Measurements from ENCODE around the gene EML1. TPM values are rescaled to one million over a fixed set of nuclear protein-coding genes. Genes with fewer than 3 reads are reported as not detected.

Gene EML1
- total and polyA plus RNA-seq, 8 donors = 5.8 to 66.5 (median 34.8) TPM

DNA sequence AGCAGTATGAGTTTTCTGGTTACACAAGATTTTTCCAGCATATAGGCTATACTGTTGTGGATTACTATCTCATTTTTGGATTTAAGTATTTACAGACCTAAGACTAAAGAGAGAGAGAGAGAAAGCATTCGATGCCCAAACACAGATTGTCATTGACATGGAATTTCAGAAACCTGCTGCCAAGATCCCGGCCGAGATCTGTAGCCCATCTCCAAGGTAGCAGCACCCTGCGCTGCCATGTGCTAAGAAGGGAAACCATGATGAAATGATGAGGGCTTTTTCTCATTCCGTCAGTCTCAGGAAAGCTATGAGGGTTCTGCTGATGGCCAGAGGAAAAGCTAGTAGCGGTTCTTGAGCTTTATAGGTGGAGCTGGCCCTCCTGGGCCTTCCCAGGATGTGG is 136.4 kb downstream of the EML1 start:
- WGBS, 5 donors = 88 to 98% (median 95%) methylated on average over 6 of the region's 6 CpGs
- no peak for DNase-seq
- TF ChIP-seq, protein P1, sequence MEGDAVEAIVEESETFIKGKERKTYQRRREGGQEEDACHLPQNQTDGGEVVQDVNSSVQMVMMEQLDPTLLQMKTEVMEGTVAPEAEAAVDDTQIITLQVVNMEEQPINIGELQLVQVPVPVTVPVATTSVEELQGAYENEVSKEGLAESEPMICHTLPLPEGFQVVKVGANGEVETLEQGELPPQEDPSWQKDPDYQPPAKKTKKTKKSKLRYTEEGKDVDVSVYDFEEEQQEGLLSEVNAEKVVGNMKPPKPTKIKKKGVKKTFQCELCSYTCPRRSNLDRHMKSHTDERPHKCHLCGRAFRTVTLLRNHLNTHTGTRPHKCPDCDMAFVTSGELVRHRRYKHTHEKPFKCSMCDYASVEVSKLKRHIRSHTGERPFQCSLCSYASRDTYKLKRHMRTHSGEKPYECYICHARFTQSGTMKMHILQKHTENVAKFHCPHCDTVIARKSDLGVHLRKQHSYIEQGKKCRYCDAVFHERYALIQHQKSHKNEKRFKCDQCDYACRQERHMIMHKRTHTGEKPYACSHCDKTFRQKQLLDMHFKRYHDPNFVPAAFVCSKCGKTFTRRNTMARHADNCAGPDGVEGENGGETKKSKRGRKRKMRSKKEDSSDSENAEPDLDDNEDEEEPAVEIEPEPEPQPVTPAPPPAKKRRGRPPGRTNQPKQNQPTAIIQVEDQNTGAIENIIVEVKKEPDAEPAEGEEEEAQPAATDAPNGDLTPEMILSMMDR (IDR thresholded peaks at IDR 0.05) = no peak
- TF ChIP-seq POLR2AphosphoS5 (IDR thresholded peaks at IDR 0.05) (no peak), EP300 (IDR thresholded peaks at IDR 0.05) (no peak), POLR2A (IDR thresholded peaks at IDR 0.05) (no peak)
- H3K4me3 ChIP-seq = no peak overlapping the region
- no peaks in the 10 kb centered on the region for H3K27me3 ChIP-seq
- H3K36me3 ChIP-seq = peaks cover 0 to 24% (median 6%) of the 10 kb centered on the region in 4 donors
- no peaks in the 10 kb centered on the region for H3K9me3 ChIP-seq
- no peak overlapping the region for H3K27ac ChIP-seq
- intact Hi-C loops (cut with DNase I; ENCODE audit: low total_unique reads) = no loop called here
- H3K4me1 ChIP-seq = no peaks in the 10 kb centered on the region

DNA sequence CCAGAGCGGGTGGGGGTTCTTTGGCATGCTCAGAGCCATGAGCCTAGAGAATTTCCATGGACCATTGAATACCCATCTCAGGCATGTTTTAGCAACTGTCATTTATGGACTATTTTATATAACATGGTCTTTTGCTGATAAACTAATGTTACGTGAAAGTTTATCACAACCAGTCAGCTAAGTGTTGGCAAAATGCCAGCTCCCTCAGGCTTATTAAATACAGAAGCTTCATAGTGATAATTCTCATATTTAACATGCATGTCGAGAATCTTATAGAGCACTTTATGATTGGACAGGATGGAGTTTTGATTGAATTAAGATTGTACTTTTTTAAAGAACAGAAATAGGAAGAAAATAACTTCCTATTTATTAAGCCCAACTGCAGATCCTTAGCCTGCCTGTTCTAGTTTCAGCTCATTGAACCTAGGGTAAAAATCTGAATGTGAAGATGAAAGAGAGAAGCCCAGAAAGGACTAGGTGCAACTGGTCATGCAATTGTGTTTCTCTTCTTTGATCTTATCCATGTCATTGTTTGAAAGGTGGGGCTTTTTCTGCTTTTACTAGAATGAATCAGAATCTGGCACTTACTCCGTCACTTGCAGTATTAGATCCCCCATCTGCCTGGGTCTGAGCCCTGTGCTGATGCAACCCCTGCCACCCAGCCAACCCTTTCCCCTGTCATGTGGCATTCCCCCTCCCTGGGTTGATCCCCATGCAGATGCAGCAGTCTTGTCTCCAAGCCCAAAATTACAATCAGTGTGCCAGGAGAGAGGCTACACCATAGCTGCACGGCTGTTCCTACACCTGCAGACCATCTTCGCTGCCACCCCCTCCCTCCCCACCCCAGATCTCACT is 137.4 kb downstream of the EML1 start:
- Histone ChIP-seq H3K36me3 (peaks cover 0 to 25% (median 6%) of the 10 kb centered on the region in 4 donors), H3K9me3 (no peaks in the 10 kb centered on the region), H3K4me1 (no peaks in the 10 kb centered on the region), H3K27me3 (no peaks in the 10 kb centered on the region), H3K4me3 (no peak overlapping the region), H3K27ac (no peak overlapping the region)
- no peak for DNase-seq
- intact Hi-C loops (cut with DNase I; ENCODE audit: low total_unique reads) = no loop called here
- TF ChIP-seq EP300 (IDR thresholded peaks at IDR 0.05) (no peak), POLR2AphosphoS5 (IDR thresholded peaks at IDR 0.05) (no peak), POLR2A (IDR thresholded peaks at IDR 0.05) (no peak)
- TF ChIP-seq, protein P1 (IDR thresholded peaks at IDR 0.05) = no peak
- WGBS, 5 donors = 66 to 72% (median 69%) methylated on average over 6 of the region's 6 CpGs

DNA sequence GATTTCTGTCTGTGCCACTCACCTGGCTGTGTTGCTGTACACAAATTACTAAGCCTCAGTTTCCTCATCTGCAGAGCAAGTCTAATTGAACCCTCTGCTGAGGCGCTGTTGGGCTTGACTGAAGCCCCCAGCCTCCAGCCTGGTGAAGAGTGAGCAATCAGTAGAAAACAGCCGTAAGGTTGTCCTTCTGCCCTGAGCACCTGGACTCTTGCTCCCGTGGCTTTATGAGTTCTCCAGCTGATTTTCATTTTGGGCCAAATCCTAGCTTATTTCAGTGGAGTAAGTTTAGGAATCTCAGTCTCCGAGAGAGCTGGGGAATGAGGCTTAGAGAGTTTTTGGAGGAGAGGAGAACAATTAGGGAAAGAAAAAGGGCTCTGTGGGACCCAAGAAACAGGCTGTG is 138.1 kb downstream of the EML1 start:
- H3K4me3 ChIP-seq = no peak overlapping the region
- no peaks in the 10 kb centered on the region for H3K9me3 ChIP-seq
- no peak for DNase-seq
- H3K36me3 ChIP-seq = peaks cover 0 to 28% (median 12%) of the 10 kb centered on the region in 4 donors
- 82 to 93% (median 90%) methylated on average over 4 of the region's 4 CpGs for WGBS, 5 donors
- intact Hi-C loops (cut with DNase I; ENCODE audit: low total_unique reads) = no loop called here
- TF ChIP-seq POLR2A (IDR thresholded peaks at IDR 0.05) (no peak), POLR2AphosphoS5 (IDR thresholded peaks at IDR 0.05) (no peak), EP300 (IDR thresholded peaks at IDR 0.05) (no peak)
- TF ChIP-seq, protein P1 (IDR thresholded peaks at IDR 0.05) = no peak
- no peak overlapping the region for H3K27ac ChIP-seq
- H3K4me1 ChIP-seq = no peaks in the 10 kb centered on the region
- no peaks in the 10 kb centered on the region for H3K27me3 ChIP-seq

DNA sequence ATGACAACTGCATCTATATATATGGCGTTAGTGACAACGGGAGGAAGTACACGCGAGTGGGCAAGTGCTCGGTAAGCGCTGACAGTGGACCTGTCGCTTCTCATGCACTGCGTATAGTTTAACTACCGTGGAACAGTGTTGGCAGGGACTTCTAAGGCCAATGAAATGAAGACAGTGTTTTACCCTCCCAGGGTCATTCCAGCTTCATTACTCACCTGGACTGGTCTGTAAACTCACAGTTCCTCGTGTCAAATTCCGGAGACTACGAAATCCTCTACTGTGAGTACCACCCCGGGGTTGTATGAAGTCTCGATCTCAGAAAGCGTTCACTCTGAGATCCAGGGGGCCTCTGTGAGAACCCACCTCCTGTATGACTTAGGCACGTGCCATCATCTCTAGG is 142.8 kb downstream of the EML1 start:
- H3K4me1 ChIP-seq = no peaks in the 10 kb centered on the region
- H3K27me3 ChIP-seq = no peaks in the 10 kb centered on the region
- TF ChIP-seq POLR2A (IDR thresholded peaks at IDR 0.05) (no peak), POLR2AphosphoS5 (IDR thresholded peaks at IDR 0.05) (no peak), EP300 (IDR thresholded peaks at IDR 0.05) (no peak)
- TF ChIP-seq, protein P1 (IDR thresholded peaks at IDR 0.05) = no peak
- no peaks in the 10 kb centered on the region for H3K9me3 ChIP-seq
- H3K4me3 ChIP-seq = no peak overlapping the region
- intact Hi-C loops (cut with DNase I; ENCODE audit: low total_unique reads) = no loop called here
- no peak overlapping the region for H3K27ac ChIP-seq
- 89 to 96% (median 96%) methylated on average over 15 to 16 of the region's 16 CpGs for WGBS, 5 donors
- H3K36me3 ChIP-seq = peaks cover 9 to 62% (median 52%) of the 10 kb centered on the region in 4 donors
- no peak for DNase-seq

Data from stomach (tissue), 9 donors.